Measurements from ENCODE around the gene PCP2. TPM values are rescaled to one million over a fixed set of nuclear protein-coding genes. Genes with fewer than 3 reads are reported as not detected.

Gene PCP2
- total and polyA plus RNA-seq, 2 donors from 2014 or later = 6.1 to 8.9 TPM

DNA sequence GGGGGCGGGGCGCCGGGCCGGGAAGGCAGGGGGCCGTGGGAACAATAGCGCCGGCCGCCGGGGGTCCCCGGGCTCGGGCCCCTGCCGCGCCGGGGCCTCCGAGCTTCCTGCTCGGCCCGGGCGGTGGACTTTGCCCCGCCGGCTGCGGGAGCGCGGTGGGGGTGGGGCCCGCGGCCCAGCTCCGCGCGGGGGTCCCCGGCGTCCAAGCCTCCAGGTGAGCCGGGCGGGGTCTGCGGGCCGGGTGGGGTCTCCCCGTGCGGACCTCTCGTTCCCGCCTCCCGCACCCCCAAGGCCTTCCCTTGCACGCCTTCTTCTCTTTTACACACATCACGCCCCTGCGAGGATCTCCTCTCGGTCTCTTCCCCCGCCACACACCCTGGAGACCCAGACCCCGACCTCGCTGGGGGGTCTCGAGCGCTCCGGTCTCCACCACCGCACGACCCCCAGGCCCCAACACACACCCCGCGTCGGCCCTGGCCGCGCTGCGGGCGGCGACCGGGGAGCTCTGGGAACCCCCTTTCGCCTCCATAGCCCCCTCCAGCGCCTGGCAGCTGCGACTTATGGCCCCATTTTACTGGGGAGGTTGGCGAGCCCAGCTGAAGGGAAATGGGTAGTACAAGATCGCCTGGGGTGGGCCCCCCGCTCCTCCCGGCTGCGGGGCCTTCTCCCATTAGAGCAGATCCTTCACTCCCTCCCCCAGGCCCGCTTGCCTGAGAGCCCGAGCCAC, 37.1 kb downstream of the PCP2 start:
- intact Hi-C loops (cut with DNase I) = no loop called here
- Histone ChIP-seq H3K27me3 (ENCODE audit: control insufficient read depth, insufficient read depth, low read length) (no peaks in the 10 kb centered on the region), H3K9me3 (ENCODE audit: control insufficient read depth in 2 of 3, insufficient read depth in 1 of 3, low read length in 3 of 3) (no peaks in the 10 kb centered on the region), H3K9ac (ENCODE audit: low read length in 3 of 3) (peak overlapping the region in 1 of 3 donors; percentile 26), H3K4me3 (ENCODE audit: low read length in 3 of 3) (peak overlapping the region in 2 of 3 donors; percentile 56 to 59), H3K27ac (ENCODE audit: low read depth in 2 of 2, low read length in 2 of 2) (peak overlapping the region in 1 of 2 donors; percentile 22), H3K4me1 (ENCODE audit: control insufficient read depth in 2 of 3, insufficient read depth in 2 of 3, low read depth in 1 of 3, low read length in 3 of 3) (no peaks in the 10 kb centered on the region), H3K36me3 (ENCODE audit: control insufficient read depth in 2 of 3, insufficient read depth in 3 of 3, low read length in 3 of 3) (no peaks in the 10 kb centered on the region)
- no peak for FAIRE-seq
- no peak for TF ChIP-seq CTCF (IDR thresholded peaks at IDR 0.05; ENCODE audit: borderline replicate concordance, extremely low read depth, insufficient read depth)
- DNase-seq = no peak

DNA sequence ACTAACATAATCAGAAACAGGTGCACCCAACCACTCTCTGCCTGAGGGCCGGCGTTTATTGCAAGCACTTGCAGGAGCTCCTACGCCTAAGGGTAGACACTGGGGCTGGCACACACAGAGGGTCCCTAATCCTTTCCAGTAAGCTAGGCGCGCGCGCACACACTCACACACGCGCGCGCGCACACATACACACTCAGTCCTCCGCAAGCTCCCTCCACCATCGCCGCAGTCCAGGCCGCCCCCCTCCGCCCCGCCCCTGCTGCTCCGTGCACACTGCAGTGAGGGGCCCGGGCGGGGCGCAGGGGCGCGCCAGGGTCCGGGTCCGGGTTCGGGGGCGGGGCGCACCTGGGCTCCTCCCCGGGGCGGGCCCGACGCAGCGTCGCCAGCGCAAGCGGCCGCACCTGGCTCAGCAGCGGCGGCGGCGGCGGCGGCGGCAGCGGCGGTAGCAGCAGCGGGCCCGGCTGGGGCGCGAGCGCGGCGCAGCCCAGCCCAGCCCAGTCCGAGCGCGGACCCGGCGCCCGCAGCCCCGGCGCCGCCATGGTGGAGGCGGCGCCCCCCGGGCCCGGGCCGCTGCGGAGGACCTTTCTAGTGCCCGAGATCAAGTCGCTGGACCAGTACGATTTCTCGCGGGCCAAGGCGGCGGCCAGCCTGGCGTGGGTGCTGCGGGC, 37.9 kb downstream of the PCP2 start, which contains the start of gene CAMSAP3:
Gene CAMSAP3 (plus strand): TSS at position 398 of the 668 bp plus-strand sequence. CDS start 140 bp downstream, at position 538.
- TF ChIP-seq CTCF (IDR thresholded peaks at IDR 0.05; ENCODE audit: borderline replicate concordance, extremely low read depth, insufficient read depth) = no peak
- Histone ChIP-seq H3K9me3 (ENCODE audit: control insufficient read depth in 2 of 3, insufficient read depth in 1 of 3, low read length in 3 of 3) (no peaks in the 10 kb centered on the region), H3K4me1 (ENCODE audit: control insufficient read depth in 2 of 3, insufficient read depth in 2 of 3, low read depth in 1 of 3, low read length in 3 of 3) (no peaks in the 10 kb centered on the region), H3K9ac (ENCODE audit: low read length in 3 of 3) (peak within 1 kb of the TSS in 1 of 3 donors; percentile 26), H3K27ac (ENCODE audit: low read depth in 2 of 2, low read length in 2 of 2) (peak within 1 kb of the TSS in 1 of 2 donors; percentile 22), H3K4me3 (ENCODE audit: low read length in 3 of 3) (peak within 1 kb of the TSS; percentile 41 to 59 (median 56)), H3K36me3 (ENCODE audit: control insufficient read depth in 2 of 3, insufficient read depth in 3 of 3, low read length in 3 of 3) (no peaks in the 10 kb centered on the region), H3K27me3 (ENCODE audit: control insufficient read depth, insufficient read depth, low read length) (no peaks in the 10 kb centered on the region)
- DNase-seq (peak; percentile 80 to 91 (median 86)), FAIRE-seq (no peak)
- intact Hi-C loops (cut with DNase I) = no loop called here

DNA sequence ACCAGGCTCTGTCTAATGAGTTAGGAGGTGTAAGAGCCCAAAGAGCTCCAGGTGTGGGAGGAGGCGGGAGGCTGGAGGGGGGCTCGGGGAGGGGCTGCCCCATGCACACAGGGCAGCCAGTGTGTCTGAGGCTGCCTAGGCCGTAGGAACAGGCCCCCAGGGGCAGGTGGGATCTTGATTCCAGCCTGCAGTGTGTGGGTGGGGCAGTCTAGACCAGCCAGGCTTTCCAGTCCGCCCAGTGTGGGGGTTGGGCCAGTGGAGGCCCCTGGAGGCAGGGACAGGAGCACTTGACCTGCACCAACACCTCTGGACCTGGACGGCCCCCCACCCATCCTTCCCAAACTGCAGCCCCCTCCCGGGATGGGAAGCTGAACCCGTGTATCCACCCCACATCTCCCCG, 43.3 kb downstream of the PCP2 start:
- no peak overlapping the region for H3K4me3 ChIP-seq (ENCODE audit: low read length in 3 of 3)
- no peaks in the 10 kb centered on the region for H3K9me3 ChIP-seq (ENCODE audit: control insufficient read depth in 2 of 3, insufficient read depth in 1 of 3, low read length in 3 of 3)
- H3K27me3 ChIP-seq (ENCODE audit: control insufficient read depth, insufficient read depth, low read length) = no peaks in the 10 kb centered on the region
- no peaks in the 10 kb centered on the region for H3K36me3 ChIP-seq (ENCODE audit: control insufficient read depth in 2 of 3, insufficient read depth in 3 of 3, low read length in 3 of 3)
- H3K4me1 ChIP-seq (ENCODE audit: control insufficient read depth in 2 of 3, insufficient read depth in 2 of 3, low read depth in 1 of 3, low read length in 3 of 3) = no peaks in the 10 kb centered on the region
- peak in 2 of 5 donors; percentile 26 to 29 for DNase-seq
- H3K27ac ChIP-seq (ENCODE audit: low read depth in 2 of 2, low read length in 2 of 2) = no peak overlapping the region
- intact Hi-C loops (cut with DNase I) = no loop called here
- no peak for FAIRE-seq
- no peak for TF ChIP-seq CTCF (IDR thresholded peaks at IDR 0.05; ENCODE audit: borderline replicate concordance, extremely low read depth, insufficient read depth)
- H3K9ac ChIP-seq (ENCODE audit: low read length in 3 of 3) = no peak overlapping the region
